ENCODE results near the gene PLEKHA1.

PLEKHA1 gene

DNA sequence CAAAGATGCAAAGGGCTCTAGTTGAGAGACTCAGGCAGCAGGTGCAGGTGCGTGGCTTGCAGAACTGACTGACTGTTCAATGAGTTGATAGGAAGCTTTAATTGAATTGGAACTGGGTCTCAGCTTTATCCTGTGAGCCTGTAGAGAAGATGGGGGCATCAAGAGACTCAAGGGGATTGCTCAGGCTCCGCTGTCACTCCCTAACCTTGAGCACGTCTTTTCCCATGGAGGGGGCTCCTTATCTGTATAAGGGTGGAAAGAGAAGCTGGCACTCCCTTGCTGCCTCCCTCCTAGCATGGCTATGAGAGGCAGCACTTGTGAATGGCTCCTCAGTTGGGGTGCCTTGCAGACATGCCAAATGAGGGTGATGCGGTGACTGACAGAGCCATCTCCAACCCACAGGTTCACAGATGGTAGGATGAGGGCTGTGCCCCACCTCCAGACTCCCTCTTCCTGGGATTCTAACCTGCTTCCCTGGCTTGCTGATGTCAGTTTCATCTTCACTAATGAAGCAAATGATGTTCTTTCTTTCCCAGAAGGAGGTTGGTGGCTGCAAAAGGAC is 12.4 kb upstream of the PLEKHA1 start:
- Histone ChIP-seq H3K36me3 (ENCODE audit: control insufficient read depth in 2 of 2, insufficient read depth in 2 of 2, low read length in 2 of 2) (no peaks in the 10 kb centered on the region), H3K4me3 (ENCODE audit: low read length in 2 of 2) (no peak overlapping the region), H3K27ac (ENCODE audit: low read length) (no peak overlapping the region), H3K27me3 (ENCODE audit: control insufficient read depth in 1 of 2, insufficient read depth in 2 of 2, low read length in 2 of 2) (no peaks in the 10 kb centered on the region), H3K4me1 (ENCODE audit: control insufficient read depth, insufficient read depth, low read length) (peaks cover 13% of the 10 kb centered on the region), H3K9ac (ENCODE audit: low read length in 2 of 2) (no peak overlapping the region), H3K9me3 (ENCODE audit: control insufficient read depth in 2 of 2, low read length in 2 of 2) (peaks cover 0 to 3% of the 10 kb centered on the region in 2 donors)

GRCh38 chr10:122362621-122363020 is 11.9 kb upstream of the PLEKHA1 start:
- Histone ChIP-seq H3K27ac (ENCODE audit: low read length) (no peak overlapping the region), H3K36me3 (ENCODE audit: control insufficient read depth in 2 of 2, insufficient read depth in 2 of 2, low read length in 2 of 2) (no peaks in the 10 kb centered on the region), H3K4me3 (ENCODE audit: low read length in 2 of 2) (no peak overlapping the region), H3K4me1 (ENCODE audit: control insufficient read depth, insufficient read depth, low read length) (peaks cover 13% of the 10 kb centered on the region), H3K9me3 (ENCODE audit: control insufficient read depth in 2 of 2, low read length in 2 of 2) (peaks cover 0 to 3% of the 10 kb centered on the region in 2 donors), H3K9ac (ENCODE audit: low read length in 2 of 2) (no peak overlapping the region), H3K27me3 (ENCODE audit: control insufficient read depth in 1 of 2, insufficient read depth in 2 of 2, low read length in 2 of 2) (no peaks in the 10 kb centered on the region)

GRCh38 chr10:122363311-122363710 is 11.2 kb upstream of the PLEKHA1 start:
- H3K27ac ChIP-seq (ENCODE audit: low read length) = no peak overlapping the region

DNA sequence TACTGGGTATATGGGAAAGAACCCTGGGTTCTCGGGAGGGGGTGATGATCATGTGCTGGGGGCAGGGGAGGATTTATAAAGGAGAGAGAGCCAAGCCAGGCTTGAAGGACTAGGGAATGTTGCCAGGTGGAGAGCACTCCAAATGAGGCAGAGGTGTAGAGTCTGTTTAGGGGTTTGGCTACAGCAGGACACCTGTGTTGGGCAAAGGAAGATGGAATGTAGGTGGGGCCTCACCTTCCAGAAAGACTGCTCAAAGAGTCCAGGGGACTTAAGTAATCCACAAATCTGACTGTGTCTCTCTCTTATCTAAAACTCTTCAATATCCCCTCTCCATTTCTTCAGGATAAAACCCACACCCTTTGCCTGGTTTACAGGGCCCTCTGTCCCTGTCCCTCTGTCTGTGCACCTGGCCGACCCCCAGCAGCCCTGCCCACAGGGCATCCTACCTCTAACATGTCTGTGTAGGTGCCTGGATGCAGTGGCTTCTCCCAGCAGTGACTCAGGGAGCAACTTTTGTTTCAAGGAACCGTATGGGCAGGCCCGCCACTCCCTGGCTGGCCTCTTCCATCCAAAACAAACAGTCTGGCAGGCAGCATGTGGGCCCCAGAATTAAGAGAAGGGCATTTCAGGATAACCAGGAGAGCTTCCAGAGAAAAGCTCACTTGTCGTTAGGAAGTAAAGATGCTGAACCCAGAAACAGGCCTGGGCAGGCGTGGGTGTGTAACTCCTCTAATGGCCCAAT is 10.6 kb upstream of the PLEKHA1 start:
- Histone ChIP-seq H3K36me3 (ENCODE audit: control insufficient read depth in 2 of 2, insufficient read depth in 2 of 2, low read length in 2 of 2) (no peaks in the 10 kb centered on the region), H3K9ac (ENCODE audit: low read length in 2 of 2) (no peak overlapping the region), H3K4me1 (ENCODE audit: control insufficient read depth, insufficient read depth, low read length) (peaks cover 13% of the 10 kb centered on the region), H3K27me3 (ENCODE audit: control insufficient read depth in 1 of 2, insufficient read depth in 2 of 2, low read length in 2 of 2) (no peaks in the 10 kb centered on the region), H3K4me3 (ENCODE audit: low read length in 2 of 2) (no peak overlapping the region), H3K9me3 (ENCODE audit: control insufficient read depth in 2 of 2, low read length in 2 of 2) (peaks cover 0 to 3% of the 10 kb centered on the region in 2 donors), H3K27ac (ENCODE audit: low read length) (peak overlapping the region; percentile 24)

More at GRCh38 chr10:122363311-122363710, 11.2 kb upstream of the PLEKHA1 start:
- H3K27me3 ChIP-seq (ENCODE audit: control insufficient read depth in 1 of 2, insufficient read depth in 2 of 2, low read length in 2 of 2) = no peaks in the 10 kb centered on the region
- H3K4me1 ChIP-seq (ENCODE audit: control insufficient read depth, insufficient read depth, low read length) = peaks cover 13% of the 10 kb centered on the region
- H3K9me3 ChIP-seq (ENCODE audit: control insufficient read depth in 2 of 2, low read length in 2 of 2) = peaks cover 0 to 3% of the 10 kb centered on the region in 2 donors
- H3K36me3 ChIP-seq (ENCODE audit: control insufficient read depth in 2 of 2, insufficient read depth in 2 of 2, low read length in 2 of 2) = no peaks in the 10 kb centered on the region
- no peak overlapping the region for H3K9ac ChIP-seq (ENCODE audit: low read length in 2 of 2)
- H3K4me3 ChIP-seq (ENCODE audit: low read length in 2 of 2) = no peak overlapping the region

GRCh38 chr10:122368502-122369254 is 5.8 kb upstream of the PLEKHA1 start:
- peaks cover 25% of the 10 kb centered on the region for H3K4me1 ChIP-seq (ENCODE audit: control insufficient read depth, insufficient read depth, low read length)
- H3K9me3 ChIP-seq (ENCODE audit: control insufficient read depth in 2 of 2, low read length in 2 of 2) = no peaks in the 10 kb centered on the region
- no peak overlapping the region for H3K4me3 ChIP-seq (ENCODE audit: low read length in 2 of 2)
- no peak overlapping the region for H3K9ac ChIP-seq (ENCODE audit: low read length in 2 of 2)
- H3K27me3 ChIP-seq (ENCODE audit: control insufficient read depth in 1 of 2, insufficient read depth in 2 of 2, low read length in 2 of 2) = no peaks in the 10 kb centered on the region
- no peaks in the 10 kb centered on the region for H3K36me3 ChIP-seq (ENCODE audit: control insufficient read depth in 2 of 2, insufficient read depth in 2 of 2, low read length in 2 of 2)
- no peak overlapping the region for H3K27ac ChIP-seq (ENCODE audit: low read length)

DNA sequence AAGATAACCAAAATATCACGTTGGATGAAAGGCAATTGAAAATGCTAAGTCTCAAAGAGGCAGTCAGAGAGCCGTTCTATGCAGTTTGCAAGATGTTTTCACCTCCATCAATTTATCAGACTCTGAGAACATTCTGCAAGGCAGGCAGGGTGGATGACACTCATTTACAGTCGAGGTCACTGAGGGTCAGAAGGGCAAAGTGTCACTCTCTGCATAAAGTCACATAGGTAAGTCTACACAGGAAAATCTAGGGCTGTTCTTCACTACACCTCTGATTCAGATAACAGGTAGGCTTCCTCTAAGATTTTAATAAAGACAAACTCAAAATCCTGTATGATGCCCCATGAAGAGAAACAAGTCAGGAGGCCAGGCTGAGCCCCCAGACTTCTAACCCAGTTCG is 1.4 kb upstream of the PLEKHA1 start:
- Histone ChIP-seq H3K9ac (ENCODE audit: low read length in 2 of 2) (peak overlapping the region in 1 of 2 donors; percentile 68), H3K4me3 (ENCODE audit: low read length in 2 of 2) (peak overlapping the region; percentile 70 to 91), H3K27me3 (ENCODE audit: control insufficient read depth in 1 of 2, insufficient read depth in 2 of 2, low read length in 2 of 2) (no peaks in the 10 kb centered on the region), H3K36me3 (ENCODE audit: control insufficient read depth in 2 of 2, insufficient read depth in 2 of 2, low read length in 2 of 2) (no peaks in the 10 kb centered on the region), H3K9me3 (ENCODE audit: control insufficient read depth in 2 of 2, low read length in 2 of 2) (no peaks in the 10 kb centered on the region), H3K27ac (ENCODE audit: low read length) (peak overlapping the region; percentile 83), H3K4me1 (ENCODE audit: control insufficient read depth, insufficient read depth, low read length) (peaks cover 20% of the 10 kb centered on the region)

DNA sequence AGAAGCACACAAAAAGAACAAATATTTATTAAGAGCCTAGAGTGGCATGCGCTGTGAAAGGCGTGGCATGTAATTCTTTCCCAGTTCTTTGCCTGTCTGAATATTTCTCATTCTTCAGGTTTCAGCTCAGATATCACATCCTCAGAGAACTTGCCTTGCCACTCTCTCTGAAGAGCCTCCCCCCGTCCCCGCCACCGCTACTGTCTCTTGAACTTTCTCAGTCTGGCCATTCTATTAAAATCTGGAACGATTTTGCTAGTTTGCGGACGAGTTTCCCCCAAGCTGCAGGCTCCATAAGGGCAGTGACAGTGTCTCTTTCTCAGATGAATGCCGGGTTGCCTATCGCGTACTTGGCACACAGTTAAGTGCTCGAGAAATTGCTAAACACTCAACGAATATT is 787 bp upstream of the PLEKHA1 start:
- H3K27me3 ChIP-seq (ENCODE audit: control insufficient read depth in 1 of 2, insufficient read depth in 2 of 2, low read length in 2 of 2) = no peaks in the 10 kb centered on the region
- peak overlapping the region; percentile 70 to 91 for H3K4me3 ChIP-seq (ENCODE audit: low read length in 2 of 2)
- H3K9ac ChIP-seq (ENCODE audit: low read length in 2 of 2) = peak overlapping the region; percentile 68 to 81
- peak overlapping the region; percentile 83 for H3K27ac ChIP-seq (ENCODE audit: low read length)
- H3K4me1 ChIP-seq (ENCODE audit: control insufficient read depth, insufficient read depth, low read length) = peaks cover 20% of the 10 kb centered on the region
- H3K36me3 ChIP-seq (ENCODE audit: control insufficient read depth in 2 of 2, insufficient read depth in 2 of 2, low read length in 2 of 2) = no peaks in the 10 kb centered on the region
- no peaks in the 10 kb centered on the region for H3K9me3 ChIP-seq (ENCODE audit: control insufficient read depth in 2 of 2, low read length in 2 of 2)

DNA sequence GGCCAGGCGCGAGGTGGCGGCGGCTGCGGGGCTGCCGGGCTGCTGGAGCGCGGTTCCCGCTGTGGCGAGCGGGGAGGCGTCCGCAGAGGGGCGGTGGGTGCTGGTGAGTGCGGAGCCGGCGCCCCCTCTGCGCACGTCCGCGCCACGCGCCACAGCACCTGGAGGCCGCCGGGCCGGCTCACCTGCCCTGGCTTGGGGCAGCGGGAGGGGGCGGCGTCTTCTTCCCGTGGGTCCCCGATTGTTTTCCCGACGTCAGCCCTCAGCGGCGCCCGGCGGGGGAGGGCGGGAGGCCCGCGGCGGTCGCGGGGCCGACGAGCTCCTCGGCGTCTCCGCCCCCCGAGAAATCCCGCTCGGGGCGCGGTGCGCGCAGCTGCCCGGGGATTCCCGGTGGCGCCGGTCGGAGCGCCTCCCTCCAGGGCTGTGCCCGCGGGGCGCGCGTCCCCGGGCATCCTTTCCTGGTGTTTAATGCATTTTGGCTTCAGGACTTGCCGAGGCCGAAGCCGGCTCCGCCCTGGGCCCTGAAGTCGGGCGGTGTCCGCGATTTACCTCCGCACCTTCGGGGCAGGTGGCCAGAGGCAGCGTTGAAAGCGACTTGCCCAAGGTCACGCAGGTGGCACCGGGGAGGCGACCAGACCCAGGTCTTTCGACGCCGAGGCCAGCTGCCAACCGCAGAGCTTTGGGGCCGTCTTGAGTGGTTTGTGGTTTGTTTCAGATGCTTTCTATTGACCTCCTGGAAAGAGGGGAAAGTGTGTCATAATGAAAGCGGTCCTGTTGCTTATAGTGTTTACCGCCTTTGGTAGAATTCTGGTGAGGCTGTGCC is 561 bp downstream of the PLEKHA1 start:
- H3K27ac ChIP-seq (ENCODE audit: low read length) = peak overlapping the region; percentile 83
- H3K36me3 ChIP-seq (ENCODE audit: control insufficient read depth in 2 of 2, insufficient read depth in 2 of 2, low read length in 2 of 2) = no peaks in the 10 kb centered on the region
- peak overlapping the region; percentile 88 to 91 for H3K4me3 ChIP-seq (ENCODE audit: low read length in 2 of 2)
- peaks cover 20% of the 10 kb centered on the region for H3K4me1 ChIP-seq (ENCODE audit: control insufficient read depth, insufficient read depth, low read length)
- no peaks in the 10 kb centered on the region for H3K27me3 ChIP-seq (ENCODE audit: control insufficient read depth in 1 of 2, insufficient read depth in 2 of 2, low read length in 2 of 2)
- H3K9ac ChIP-seq (ENCODE audit: low read length in 2 of 2) = peak overlapping the region; percentile 80 to 91
- no peaks in the 10 kb centered on the region for H3K9me3 ChIP-seq (ENCODE audit: control insufficient read depth in 2 of 2, low read length in 2 of 2)

- H3K36me3 ChIP-seq (ENCODE audit: control insufficient read depth in 2 of 2, insufficient read depth in 2 of 2, low read length in 2 of 2) = no peaks in the 10 kb centered on the region
- H3K27me3 ChIP-seq (ENCODE audit: control insufficient read depth in 1 of 2, insufficient read depth in 2 of 2, low read length in 2 of 2) = no peaks in the 10 kb centered on the region
- peak overlapping the region; percentile 88 to 91 for H3K4me3 ChIP-seq (ENCODE audit: low read length in 2 of 2)
- peak overlapping the region; percentile 83 for H3K27ac ChIP-seq (ENCODE audit: low read length)
- peak overlapping the region; percentile 80 to 91 for H3K9ac ChIP-seq (ENCODE audit: low read length in 2 of 2)
- peaks cover 20% of the 10 kb centered on the region for H3K4me1 ChIP-seq (ENCODE audit: control insufficient read depth, insufficient read depth, low read length)
- no peaks in the 10 kb centered on the region for H3K9me3 ChIP-seq (ENCODE audit: control insufficient read depth in 2 of 2, low read length in 2 of 2)
These were observed 1.2 kb downstream of the PLEKHA1 start for GRCh38 chr10:122375679-122376160.

GRCh38 chr10:122376364-122376961 is 2.0 kb downstream of the PLEKHA1 start:
- peaks cover 17% of the 10 kb centered on the region for H3K4me1 ChIP-seq (ENCODE audit: control insufficient read depth, insufficient read depth, low read length)
- no peaks in the 10 kb centered on the region for H3K27me3 ChIP-seq (ENCODE audit: control insufficient read depth in 1 of 2, insufficient read depth in 2 of 2, low read length in 2 of 2)
- no peaks in the 10 kb centered on the region for H3K9me3 ChIP-seq (ENCODE audit: control insufficient read depth in 2 of 2, low read length in 2 of 2)
- no peaks in the 10 kb centered on the region for H3K36me3 ChIP-seq (ENCODE audit: control insufficient read depth in 2 of 2, insufficient read depth in 2 of 2, low read length in 2 of 2)
- no peak overlapping the region for H3K27ac ChIP-seq (ENCODE audit: low read length)
- no peak overlapping the region for H3K9ac ChIP-seq (ENCODE audit: low read length in 2 of 2)
- H3K4me3 ChIP-seq (ENCODE audit: low read length in 2 of 2) = no peak overlapping the region
